ENCODE measurements around the gene AFF3. TPM values are rescaled to one million over a fixed set of nuclear protein-coding genes. Genes with fewer than 3 reads are reported as not detected.

The AFF3 gene
- total RNA-seq, 3 donors from 2014 or later (not counting 1 experiment from before 2014, with no cell fraction given), result 4.6 to 9.6 (median 5.6) TPM

- H3K27me3 ChIP-seq (ENCODE audit: control insufficient read depth, insufficient read depth, low read length), result no peaks in the 10 kb centered on the region
- H3K9me3 Mint-ChIP-seq, result no peaks in the 10 kb centered on the region
- TF ChIP-seq, protein P1, sequence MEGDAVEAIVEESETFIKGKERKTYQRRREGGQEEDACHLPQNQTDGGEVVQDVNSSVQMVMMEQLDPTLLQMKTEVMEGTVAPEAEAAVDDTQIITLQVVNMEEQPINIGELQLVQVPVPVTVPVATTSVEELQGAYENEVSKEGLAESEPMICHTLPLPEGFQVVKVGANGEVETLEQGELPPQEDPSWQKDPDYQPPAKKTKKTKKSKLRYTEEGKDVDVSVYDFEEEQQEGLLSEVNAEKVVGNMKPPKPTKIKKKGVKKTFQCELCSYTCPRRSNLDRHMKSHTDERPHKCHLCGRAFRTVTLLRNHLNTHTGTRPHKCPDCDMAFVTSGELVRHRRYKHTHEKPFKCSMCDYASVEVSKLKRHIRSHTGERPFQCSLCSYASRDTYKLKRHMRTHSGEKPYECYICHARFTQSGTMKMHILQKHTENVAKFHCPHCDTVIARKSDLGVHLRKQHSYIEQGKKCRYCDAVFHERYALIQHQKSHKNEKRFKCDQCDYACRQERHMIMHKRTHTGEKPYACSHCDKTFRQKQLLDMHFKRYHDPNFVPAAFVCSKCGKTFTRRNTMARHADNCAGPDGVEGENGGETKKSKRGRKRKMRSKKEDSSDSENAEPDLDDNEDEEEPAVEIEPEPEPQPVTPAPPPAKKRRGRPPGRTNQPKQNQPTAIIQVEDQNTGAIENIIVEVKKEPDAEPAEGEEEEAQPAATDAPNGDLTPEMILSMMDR (IDR thresholded peaks at IDR 0.05), result no peak
- peaks cover 11% of the 10 kb centered on the region for H3K9me3 ChIP-seq (ENCODE audit: control insufficient read depth, insufficient read depth, low read length)
- no peaks in the 10 kb centered on the region for H3K36me3 ChIP-seq (ENCODE audit: control insufficient read depth, insufficient read depth, low read length)
- WGBS (ENCODE audit: insufficient coverage), result 95% methylated on average over 3 of the region's 3 CpGs
- H3K36me3 Mint-ChIP-seq, result no peaks in the 10 kb centered on the region
- H3K27ac Mint-ChIP-seq, result no peak overlapping the region
- ATAC-seq, result no peak
- no peaks in the 10 kb centered on the region for H3K4me1 ChIP-seq (ENCODE audit: control insufficient read depth, insufficient read depth, low read length)
- intact Hi-C loops (cut with micrococcal nuclease), result no loop called here
- H3K27me3 Mint-ChIP-seq (ENCODE audit: low read depth in 2 of 2), result no peaks in the 10 kb centered on the region
- no peak overlapping the region for H3K4me3 ChIP-seq (ENCODE audit: low read length)
- no peaks in the 10 kb centered on the region for H3K4me1 Mint-ChIP-seq
- no peak for DNase-seq
- H3K27ac ChIP-seq (ENCODE audit: low read length), result no peak overlapping the region
- no peak overlapping the region for H3K4me3 Mint-ChIP-seq
These were observed 510.7 kb downstream of the AFF3 start for GRCh38 chr2:99631700-99632099.

GRCh38 chr2:99629320-99629719, 513.1 kb downstream of the AFF3 start:
- Mint-ChIP-seq H3K4me3 (no peak overlapping the region), H3K27me3 (ENCODE audit: low read depth in 2 of 2) (no peaks in the 10 kb centered on the region)
- intact Hi-C loops (cut with micrococcal nuclease), result no loop called here

DNA sequence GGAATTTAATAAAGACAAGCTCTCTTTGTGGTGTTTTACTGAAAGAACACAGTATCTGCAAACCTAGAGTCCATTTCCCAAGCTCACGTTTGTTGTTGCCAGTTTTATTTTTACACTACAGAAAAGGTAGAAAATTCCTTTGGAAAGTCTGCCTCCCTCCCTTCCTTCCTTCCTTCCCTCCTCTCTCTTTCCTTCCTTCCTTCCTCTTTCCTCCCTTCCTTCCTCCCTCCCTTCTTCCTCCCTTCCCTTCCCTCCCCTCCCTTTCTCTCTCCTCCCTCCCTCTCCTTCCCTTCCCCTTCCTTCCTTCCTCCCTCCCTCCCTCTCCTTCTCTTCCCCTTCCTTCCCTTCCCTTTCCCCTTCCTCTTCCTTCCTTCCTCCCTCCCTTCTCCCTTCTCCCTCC, 516.2 kb downstream of the AFF3 start:
- no peak overlapping the region for H3K27ac Mint-ChIP-seq
- TF ChIP-seq, protein P1 (IDR thresholded peaks at IDR 0.05), result no peak
- H3K27me3 Mint-ChIP-seq (ENCODE audit: low read depth in 2 of 2), result no peaks in the 10 kb centered on the region

More at GRCh38 chr2:99629320-99629719, 513.1 kb downstream of the AFF3 start:
- H3K27ac Mint-ChIP-seq, result no peak overlapping the region
- Histone ChIP-seq H3K9me3 (ENCODE audit: control insufficient read depth, insufficient read depth, low read length) (peaks cover 11% of the 10 kb centered on the region), H3K27me3 (ENCODE audit: control insufficient read depth, insufficient read depth, low read length) (no peaks in the 10 kb centered on the region), H3K27ac (ENCODE audit: low read length) (no peak overlapping the region), H3K36me3 (ENCODE audit: control insufficient read depth, insufficient read depth, low read length) (no peaks in the 10 kb centered on the region), H3K4me3 (ENCODE audit: low read length) (no peak overlapping the region), H3K4me1 (ENCODE audit: control insufficient read depth, insufficient read depth, low read length) (no peaks in the 10 kb centered on the region)
- no peaks in the 10 kb centered on the region for H3K36me3 Mint-ChIP-seq
- DNase-seq (no peak), ATAC-seq (no peak)
- WGBS (ENCODE audit: insufficient coverage), result 93% methylated on average over 5 of the region's 5 CpGs
- no peaks in the 10 kb centered on the region for H3K4me1 Mint-ChIP-seq
- H3K9me3 Mint-ChIP-seq, result no peaks in the 10 kb centered on the region
- TF ChIP-seq, protein P1 (IDR thresholded peaks at IDR 0.05), result no peak

GRCh38 chr2:99624677-99625076, 517.7 kb downstream of the AFF3 start:
- Histone ChIP-seq H3K9me3 (ENCODE audit: control insufficient read depth, insufficient read depth, low read length) (no peaks in the 10 kb centered on the region), H3K36me3 (ENCODE audit: control insufficient read depth, insufficient read depth, low read length) (no peaks in the 10 kb centered on the region), H3K4me1 (ENCODE audit: control insufficient read depth, insufficient read depth, low read length) (no peaks in the 10 kb centered on the region), H3K4me3 (ENCODE audit: low read length) (no peak overlapping the region), H3K27me3 (ENCODE audit: control insufficient read depth, insufficient read depth, low read length) (no peaks in the 10 kb centered on the region), H3K27ac (ENCODE audit: low read length) (no peak overlapping the region)
- no peak for ATAC-seq
- no peaks in the 10 kb centered on the region for H3K36me3 Mint-ChIP-seq
- H3K4me1 Mint-ChIP-seq, result no peaks in the 10 kb centered on the region
- no peak overlapping the region for H3K27ac Mint-ChIP-seq
- H3K4me3 Mint-ChIP-seq, result no peak overlapping the region
- H3K27me3 Mint-ChIP-seq (ENCODE audit: low read depth in 2 of 2), result no peaks in the 10 kb centered on the region
- no peaks in the 10 kb centered on the region for H3K9me3 Mint-ChIP-seq
- 93% methylated on average over 10 of the region's 10 CpGs for WGBS (ENCODE audit: insufficient coverage)
- no peak for DNase-seq
- intact Hi-C loops (cut with micrococcal nuclease), result no loop called here
- TF ChIP-seq, protein P1 (IDR thresholded peaks at IDR 0.05), result no peak

More for the DNA sequence above, 516.2 kb downstream of the AFF3 start:
- intact Hi-C loops (cut with micrococcal nuclease), result no loop called here
- no peak for DNase-seq
- Histone ChIP-seq H3K4me3 (ENCODE audit: low read length) (no peak overlapping the region), H3K27me3 (ENCODE audit: control insufficient read depth, insufficient read depth, low read length) (no peaks in the 10 kb centered on the region), H3K4me1 (ENCODE audit: control insufficient read depth, insufficient read depth, low read length) (no peaks in the 10 kb centered on the region), H3K36me3 (ENCODE audit: control insufficient read depth, insufficient read depth, low read length) (no peaks in the 10 kb centered on the region), H3K27ac (ENCODE audit: low read length) (no peak overlapping the region), H3K9me3 (ENCODE audit: control insufficient read depth, insufficient read depth, low read length) (no peaks in the 10 kb centered on the region)
- 100% methylated on average over 1 of the region's 1 CpG for WGBS (ENCODE audit: insufficient coverage)
- Mint-ChIP-seq H3K4me3 (no peak overlapping the region), H3K36me3 (no peaks in the 10 kb centered on the region), H3K4me1 (no peaks in the 10 kb centered on the region), H3K9me3 (no peaks in the 10 kb centered on the region)
- no peak for ATAC-seq

All from natural killer cell (primary cell).